Measurements from ENCODE around the gene PHETA2.
"Not testable (repeated sequence)": the region's sequence is repeated elsewhere in the genome, so short reads cannot be mapped to it uniquely, and the experiment has no call there.

The PHETA2 gene

DNA sequence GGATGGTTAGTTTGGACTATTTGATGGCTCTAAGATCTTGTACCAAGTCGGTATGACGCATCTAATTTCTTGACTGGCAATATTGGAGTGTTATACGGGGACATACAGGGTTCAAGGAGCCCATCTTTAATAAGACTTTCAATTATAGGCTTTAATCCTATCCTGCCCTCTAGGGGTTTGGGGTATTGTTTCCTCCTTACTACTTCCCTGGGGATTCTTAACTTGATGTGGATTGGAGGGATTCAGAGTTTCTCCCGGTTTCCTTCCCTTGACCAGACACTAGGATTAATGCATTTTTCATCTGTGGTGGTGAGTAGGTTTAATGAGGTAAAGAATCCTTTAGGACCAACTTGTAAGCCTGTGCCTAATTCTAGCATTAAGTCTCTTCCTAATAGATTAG, 37.8 kb downstream of the PHETA2 start:
- no peak for DNase-seq

GRCh38 chr22:42112793-42113192, 38.7 kb downstream of the PHETA2 start:
- DNase-seq, result peak; percentile 2

DNA sequence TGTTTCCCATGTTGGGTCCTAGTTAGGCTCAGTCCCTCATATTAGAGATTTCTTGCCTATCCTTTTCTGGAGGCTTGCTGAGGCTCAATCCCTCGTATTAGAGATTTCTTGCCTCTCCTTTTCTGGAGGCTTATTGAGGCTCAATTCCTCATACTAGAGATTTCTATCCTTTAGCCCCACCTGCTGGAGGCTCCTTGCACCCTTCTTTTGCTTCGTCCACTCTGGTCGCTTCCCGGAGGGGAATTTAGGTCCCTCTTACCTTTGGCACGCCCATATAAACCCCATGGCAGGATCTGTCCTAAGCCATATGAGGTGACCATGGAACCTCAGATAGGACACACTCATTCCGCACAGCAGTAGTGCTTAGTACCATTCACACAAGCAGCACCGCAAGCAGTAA, 40.7 kb downstream of the PHETA2 start:
- no peak for DNase-seq

GRCh38 chr22:42115420-42115830, 41.4 kb downstream of the PHETA2 start:
- DNase-seq, result not testable (repeated sequence)

- DNase-seq, result no peak
Observed at GRCh38 chr22:42116848-42117424, 42.9 kb downstream of the PHETA2 start.

DNA sequence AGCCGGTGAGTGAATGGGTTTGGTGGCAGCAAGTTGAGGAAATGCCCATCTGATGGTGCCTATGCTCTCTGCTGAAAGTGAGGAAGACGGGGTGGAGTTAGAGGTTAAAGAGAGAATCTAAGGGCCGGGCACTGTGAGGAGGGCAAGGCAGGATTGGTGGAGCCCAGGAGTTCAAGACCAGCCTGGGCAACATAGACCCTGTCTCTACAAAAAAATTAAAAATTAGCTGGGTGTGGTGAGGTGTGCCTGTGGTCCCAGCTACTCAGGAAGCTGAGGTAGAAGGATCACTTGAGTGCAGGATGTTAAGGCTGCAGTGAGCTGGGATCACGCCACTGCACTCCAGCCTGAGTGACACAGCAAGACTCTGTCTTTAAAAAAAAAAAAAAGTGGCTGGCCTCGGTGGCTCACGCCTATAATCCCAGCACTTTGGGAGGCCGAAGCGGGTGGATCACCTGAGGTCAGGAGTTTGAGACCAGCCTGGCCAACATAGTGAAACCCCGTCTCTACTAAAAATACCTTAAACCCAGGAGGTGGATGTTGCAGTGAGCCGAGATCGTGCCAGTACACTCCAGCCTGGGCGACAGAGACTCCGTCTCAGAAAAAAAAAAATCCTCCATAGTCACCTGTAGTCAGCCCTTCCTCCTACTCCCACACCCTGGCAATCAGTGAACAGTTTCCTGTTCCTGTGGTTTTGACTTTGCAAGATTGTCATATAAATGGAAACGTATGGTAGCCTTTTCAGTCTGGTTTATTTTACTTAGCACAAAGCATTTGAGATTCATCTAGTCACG, 46.4 kb downstream of the PHETA2 start:
- DNase-seq, result not testable (repeated sequence)

- not testable (repeated sequence) for DNase-seq
Observed at GRCh38 chr22:42123529-42123928, 49.5 kb downstream of the PHETA2 start.

DNA sequence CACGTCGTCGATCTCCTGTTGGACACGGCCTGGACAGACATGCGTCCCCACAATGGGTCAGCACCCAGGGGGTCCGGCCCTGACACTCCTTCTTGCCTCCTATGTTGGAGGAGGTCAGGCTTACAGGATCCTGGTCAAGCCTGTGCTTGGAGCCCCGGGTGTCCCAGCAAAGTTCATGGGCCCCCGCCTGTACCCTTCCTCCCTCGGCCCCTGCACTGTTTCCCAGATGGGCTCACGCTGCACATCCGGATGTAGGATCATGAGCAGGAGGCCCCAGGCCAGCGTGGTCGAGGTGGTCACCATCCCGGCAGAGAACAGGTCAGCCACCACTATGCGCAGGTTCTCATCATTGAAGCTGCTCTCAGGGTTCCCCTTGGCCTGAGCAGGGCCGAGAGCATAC, 53.6 kb downstream of the PHETA2 start:
- DNase-seq, result no peak

DNA sequence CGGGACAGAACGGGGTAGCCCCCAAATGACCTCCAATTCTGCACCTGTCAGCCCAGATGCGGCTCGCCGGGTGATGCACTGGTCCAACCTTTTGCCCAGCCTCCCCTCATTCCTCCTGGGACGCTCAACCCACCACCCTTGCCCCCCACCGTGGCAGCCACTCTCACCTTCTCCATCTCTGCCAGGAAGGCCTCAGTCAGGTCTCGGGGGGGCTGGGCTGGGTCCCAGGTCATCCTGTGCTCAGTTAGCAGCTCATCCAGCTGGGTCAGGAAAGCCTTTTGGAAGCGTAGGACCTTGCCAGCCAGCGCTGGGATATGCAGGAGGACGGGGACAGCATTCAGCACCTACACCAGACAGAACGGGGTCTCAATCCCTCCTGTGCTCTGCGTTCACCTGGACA, 54.0 kb downstream of the PHETA2 start:
- not testable (repeated sequence) for DNase-seq

All from NCI-H1092 treated with DMSO at 0.1 percent for 48 hours (cell line).